ENCODE data around the gene CDRT15.
"Not testable (repeated sequence)": the region's sequence is repeated elsewhere in the genome, so short reads cannot be mapped to it uniquely, and the experiment has no call there.

CDRT15 gene

GRCh38 chr17:14236762-14237161 is at the start of gene CDRT15:
CDRT15 (minus strand) TSS chr17:14236862; CDS start chr17:14236833, 29 bp downstream.
- DNase-seq (ENCODE audit: low read depth in 2 of 2): not testable (repeated sequence)

- DNase-seq (ENCODE audit: low read depth in 2 of 2): no peak
Observed at GRCh38 chr17:14282726-14283125, 46.1 kb upstream of the CDRT15 start.

GRCh38 chr17:14281530-14281929 is 44.9 kb upstream of the CDRT15 start:
- no peak for DNase-seq (ENCODE audit: low read depth in 2 of 2)

- no peak for DNase-seq (ENCODE audit: low read depth in 2 of 2)
Observed at GRCh38 chr17:14276535-14277250, 40.0 kb upstream of the CDRT15 start.

- no peak for DNase-seq (ENCODE audit: low read depth in 2 of 2)
Observed at GRCh38 chr17:14270508-14270907, 33.8 kb upstream of the CDRT15 start.

GRCh38 chr17:14269473-14269872 is 32.8 kb upstream of the CDRT15 start:
- no peak for DNase-seq (ENCODE audit: low read depth in 2 of 2)

GRCh38 chr17:14268264-14268663 is 31.6 kb upstream of the CDRT15 start:
- DNase-seq (ENCODE audit: low read depth in 2 of 2): no peak

GRCh38 chr17:14261406-14261805 is 24.7 kb upstream of the CDRT15 start:
- DNase-seq (ENCODE audit: low read depth in 2 of 2): no peak

- no peak for DNase-seq (ENCODE audit: low read depth in 2 of 2)
Observed at GRCh38 chr17:14245629-14246028, 9.0 kb upstream of the CDRT15 start.

GRCh38 chr17:14245002-14245401 is 8.3 kb upstream of the CDRT15 start:
- no peak for DNase-seq (ENCODE audit: low read depth in 2 of 2)

GRCh38 chr17:14239271-14239670 is 2.6 kb upstream of the CDRT15 start:
- DNase-seq (ENCODE audit: low read depth in 2 of 2): not testable (repeated sequence)

- DNase-seq (ENCODE audit: low read depth in 2 of 2): not testable (repeated sequence)
Observed at GRCh38 chr17:14236032-14236431, 630 bp downstream of the CDRT15 start.

GRCh38 chr17:14235047-14235446 is 1.6 kb downstream of the CDRT15 start:
- DNase-seq (ENCODE audit: low read depth in 2 of 2): not testable (repeated sequence)

GRCh38 chr17:14231187-14231586 is 5.5 kb downstream of the CDRT15 start:
- DNase-seq (ENCODE audit: low read depth in 2 of 2): not testable (repeated sequence)

GRCh38 chr17:14228903-14229302 is 7.8 kb downstream of the CDRT15 start:
- DNase-seq (ENCODE audit: low read depth in 2 of 2): no peak

GRCh38 chr17:14227052-14227451 is 9.6 kb downstream of the CDRT15 start:
- no peak for DNase-seq (ENCODE audit: low read depth in 2 of 2)

- no peak for DNase-seq (ENCODE audit: low read depth in 2 of 2)
Observed at GRCh38 chr17:14225254-14225980, 11.2 kb downstream of the CDRT15 start.

- DNase-seq (ENCODE audit: low read depth in 2 of 2): no peak
Observed at GRCh38 chr17:14222611-14223010, 14.1 kb downstream of the CDRT15 start.

- no peak for DNase-seq (ENCODE audit: low read depth in 2 of 2)
Observed at GRCh38 chr17:14214271-14214670, 22.4 kb downstream of the CDRT15 start.

GRCh38 chr17:14212401-14212800 is 24.3 kb downstream of the CDRT15 start:
- DNase-seq (ENCODE audit: low read depth in 2 of 2): no peak

GRCh38 chr17:14211801-14212200 is 24.9 kb downstream of the CDRT15 start:
- no peak for DNase-seq (ENCODE audit: low read depth in 2 of 2)

- no peak for DNase-seq (ENCODE audit: low read depth in 2 of 2)
Observed at GRCh38 chr17:14211246-14211645, 25.4 kb downstream of the CDRT15 start.

- DNase-seq (ENCODE audit: low read depth in 2 of 2): no peak
Observed at GRCh38 chr17:14209215-14209614, 27.4 kb downstream of the CDRT15 start.

All from stimulated activated CD4-positive, alpha-beta T cell treated with anti-CD3 and anti-CD28 coated beads, Interleukin-15, amount 100 ng/mL, for 48 hours (primary cell).